NCI-H524 treated with DMSO at 0.1 percent for 48 hours (cell line): ENCODE data around the gene CDCA8.
"Not testable (repeated sequence)": the region's sequence is repeated elsewhere in the genome, so short reads cannot be mapped to it uniquely, and the experiment has no call there.

Experiments used
- DNase-seq: peaks from one replicate; lab custom pipeline; 2025; lab: John Stamatoyannopoulos, UW

CDCA8 gene

DNA sequence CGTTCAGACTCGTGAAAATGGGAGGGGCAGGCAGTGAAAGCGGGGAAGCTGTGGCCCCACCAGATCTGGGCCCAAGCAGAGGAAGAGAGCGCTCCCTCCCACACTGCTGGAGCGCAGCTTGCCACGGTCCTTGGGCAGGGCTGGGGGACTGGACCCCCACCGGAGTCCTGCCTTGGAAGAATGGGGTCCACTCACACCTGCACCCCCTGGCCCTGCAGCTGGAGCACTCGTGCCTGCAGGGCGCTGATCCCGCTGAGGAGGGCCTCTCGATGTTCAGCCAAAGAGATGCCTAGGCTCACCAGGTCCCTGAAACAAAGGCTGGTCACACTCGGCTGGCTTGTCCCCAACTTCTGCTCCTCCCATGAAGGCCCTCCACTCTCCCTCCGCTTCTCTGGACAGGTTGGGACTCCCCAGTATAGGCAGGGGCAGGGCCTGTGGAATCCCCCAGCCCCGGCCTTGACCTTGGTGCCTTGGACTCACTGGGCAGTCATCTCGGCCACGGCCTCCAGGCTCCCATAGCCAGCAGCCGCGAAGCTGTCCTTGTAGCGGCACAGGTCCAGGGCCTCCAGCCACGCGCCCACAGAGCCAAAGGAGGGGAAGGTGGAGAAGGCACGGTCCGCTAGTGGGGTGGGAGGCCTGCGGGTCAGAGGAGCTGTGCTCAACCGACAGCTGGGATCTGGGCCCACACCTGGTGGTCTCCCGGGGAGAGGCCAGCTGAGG lies 26.0 kb downstream of the CDCA8 start:
- DNase-seq, result no peak

DNA sequence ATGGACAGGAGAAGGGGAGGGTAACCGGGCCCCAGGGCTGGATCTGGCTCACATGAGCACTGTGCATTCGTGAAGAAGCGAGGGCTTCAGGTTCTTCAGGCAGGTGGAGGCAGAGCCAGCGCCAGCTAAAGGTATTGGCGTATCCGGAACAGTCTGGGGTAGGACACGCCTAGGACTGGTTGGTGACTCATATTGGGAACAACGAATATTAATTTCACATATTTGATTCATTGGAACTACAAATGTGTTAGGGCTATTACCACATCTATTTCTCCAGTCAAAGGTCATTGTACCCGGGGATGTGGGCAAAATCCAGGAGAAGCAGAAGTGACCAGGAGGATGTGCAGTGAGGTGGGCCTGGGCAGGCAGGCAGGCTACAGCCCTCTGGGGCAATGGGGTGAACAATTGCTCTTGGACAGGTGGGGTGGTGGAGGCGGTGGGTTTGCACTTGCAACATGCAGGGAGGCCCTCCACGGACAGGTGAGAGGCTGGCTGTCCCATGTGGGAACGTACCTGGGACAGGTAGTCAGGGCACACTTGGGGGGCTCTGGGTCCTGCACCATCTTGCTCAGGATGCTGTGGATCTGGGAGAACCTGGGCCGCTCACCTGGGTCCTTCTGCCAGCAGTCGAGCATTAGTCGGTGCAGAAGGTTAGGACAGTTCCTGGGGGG lies 26.7 kb downstream of the CDCA8 start:
- DNase-seq, result no peak

DNA sequence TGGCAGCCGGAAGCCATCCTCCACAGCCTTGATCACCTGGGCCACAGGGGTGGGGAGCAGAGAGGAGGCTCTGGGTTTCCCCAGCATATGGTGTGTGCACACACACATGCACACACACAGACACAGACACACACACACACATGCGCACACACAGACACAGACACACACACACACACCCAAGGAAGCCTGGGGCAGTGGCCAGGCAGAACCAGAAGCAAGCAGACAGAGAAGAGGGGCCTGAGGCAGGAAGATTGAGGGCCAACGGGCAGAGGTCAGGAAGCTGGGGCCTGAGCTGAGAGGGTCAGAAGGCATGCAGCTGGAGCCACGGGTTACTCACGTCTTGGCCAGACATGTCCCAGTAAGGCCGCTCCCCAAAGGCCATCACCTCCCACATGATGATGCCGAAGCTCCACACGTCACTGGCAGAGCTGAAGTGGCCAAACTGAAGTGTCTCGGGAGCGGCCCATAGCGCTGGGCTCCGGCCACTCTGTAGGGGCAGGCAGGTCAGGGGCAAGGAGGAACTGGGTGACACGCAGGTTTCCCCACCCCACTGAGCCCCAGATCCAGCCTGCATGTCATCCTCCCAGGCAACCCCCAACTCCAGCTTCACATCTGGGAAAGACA lies 27.4 kb downstream of the CDCA8 start:
- no peak for DNase-seq

DNA sequence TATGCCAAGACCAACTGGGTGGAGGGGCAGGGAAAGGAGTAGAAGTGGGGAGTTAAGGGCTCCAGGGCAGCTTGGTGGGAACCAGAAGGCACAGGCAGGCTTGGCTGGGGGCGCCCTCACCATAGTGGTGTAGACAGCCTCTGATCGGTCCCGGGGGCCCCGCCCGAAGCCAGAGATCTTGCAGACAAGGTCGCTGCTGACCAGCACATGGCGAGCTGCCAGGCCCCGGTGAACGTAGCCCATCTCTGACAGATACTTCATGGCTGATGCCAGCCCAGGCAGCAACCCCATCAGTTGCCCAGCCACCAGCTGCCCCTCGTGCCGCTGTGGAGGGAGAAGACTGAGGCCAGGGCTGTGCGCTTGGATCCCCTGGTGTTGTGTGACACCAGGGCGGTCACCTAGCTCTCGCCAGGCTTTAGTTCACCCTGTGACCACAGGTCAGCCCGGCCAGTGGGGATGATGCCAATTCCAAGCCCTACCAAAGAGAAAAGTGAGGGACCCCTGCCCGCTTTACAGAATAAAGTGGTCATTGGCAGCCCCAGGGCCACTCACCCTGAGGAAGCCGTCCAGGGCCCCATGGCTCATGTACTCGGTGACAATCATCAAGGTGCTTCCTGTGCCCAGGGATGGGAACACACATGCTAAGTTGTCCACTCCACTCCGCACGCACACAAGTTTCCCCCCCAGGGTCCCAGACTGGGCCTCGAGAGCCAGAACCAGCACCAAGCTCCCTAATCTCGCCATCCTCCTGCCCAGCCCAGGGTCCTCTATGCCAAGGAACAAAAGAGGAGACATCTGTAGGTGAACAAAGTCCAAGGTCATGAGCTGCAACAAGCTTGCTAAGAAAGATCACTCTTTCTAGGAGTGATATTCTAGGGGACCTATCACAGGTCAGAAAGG lies 28.2 kb downstream of the CDCA8 start:
- DNase-seq, result no peak

DNA sequence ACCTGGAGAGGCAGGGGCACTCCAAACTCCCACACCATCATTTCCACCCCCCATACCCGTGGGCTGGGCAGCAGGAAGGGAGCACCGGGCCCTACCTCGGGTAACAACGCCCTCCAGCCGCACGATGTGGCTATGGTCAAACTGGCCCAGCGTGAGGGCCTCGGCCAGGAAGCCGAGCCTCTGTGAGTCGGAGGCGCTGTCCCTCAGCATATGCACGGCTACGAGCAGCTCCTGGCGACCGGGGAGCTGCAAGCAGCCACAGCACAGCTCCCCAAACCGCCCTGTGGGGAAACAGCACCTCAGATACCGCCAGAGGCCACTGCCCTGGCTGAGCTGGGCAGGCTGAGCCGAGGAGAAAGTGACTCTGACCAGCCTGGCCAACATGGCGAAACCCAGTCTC lies 29.2 kb downstream of the CDCA8 start:
- DNase-seq, result no peak

DNA sequence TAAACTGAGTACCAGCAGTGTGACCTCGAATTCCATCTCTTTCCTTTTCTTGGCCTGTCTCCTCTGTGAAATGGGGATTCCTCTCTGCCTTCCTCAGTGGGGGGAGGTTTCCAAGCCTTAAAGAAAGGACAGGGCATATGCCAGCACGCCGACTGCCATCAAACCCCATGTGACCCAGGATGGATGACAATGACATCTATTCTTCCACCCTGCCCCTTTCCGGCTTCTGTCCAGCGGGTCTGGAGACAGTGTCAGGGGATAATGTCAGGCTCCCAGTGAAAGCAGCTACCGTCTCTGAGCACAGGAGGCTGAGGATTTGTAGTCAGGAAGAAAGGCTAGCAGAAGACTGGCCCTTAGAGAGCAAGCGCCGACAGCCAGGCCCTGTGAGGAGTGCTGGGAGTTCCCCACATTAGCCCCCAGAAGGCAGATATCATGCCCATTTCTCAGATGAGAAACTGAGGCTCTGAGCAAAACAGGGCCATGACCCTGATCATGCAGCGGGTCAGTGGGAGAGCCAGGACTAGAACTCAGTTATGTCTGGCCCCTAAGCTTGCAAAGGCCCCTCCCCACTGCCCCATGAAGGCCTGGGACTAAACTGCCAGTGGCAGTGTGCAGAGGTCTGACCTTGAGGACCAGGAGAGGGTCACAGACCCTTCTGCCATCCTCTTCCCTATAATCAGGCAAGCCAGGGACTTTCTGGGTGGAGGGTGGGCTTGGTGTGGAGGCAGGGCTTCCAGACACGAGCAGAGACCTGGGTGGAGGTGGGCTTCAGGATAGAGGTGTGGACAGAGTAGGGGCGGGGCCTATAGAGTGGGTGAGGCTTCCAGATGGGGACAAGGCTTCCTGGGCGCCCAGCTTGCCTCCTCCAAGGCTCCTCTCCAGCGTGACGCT lies 30.1 kb downstream of the CDCA8 start:
- DNase-seq, result no peak

DNA sequence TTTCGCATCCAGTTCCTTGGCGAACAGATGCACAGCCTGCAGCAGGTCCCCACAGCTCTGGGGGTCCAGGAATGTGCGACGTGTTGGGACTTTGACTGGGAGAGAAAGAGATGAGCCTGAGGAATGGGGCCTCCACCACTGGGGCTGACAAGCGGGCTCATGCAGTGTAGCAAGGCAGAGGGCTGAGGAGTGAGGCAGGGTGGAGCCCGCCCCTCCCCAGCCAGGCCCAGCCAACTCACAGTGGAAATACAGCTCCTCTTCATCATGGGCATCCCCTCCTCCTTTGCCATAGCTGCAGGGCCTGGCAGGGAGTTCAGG lies 30.7 kb downstream of the CDCA8 start:
- DNase-seq, result no peak

DNA sequence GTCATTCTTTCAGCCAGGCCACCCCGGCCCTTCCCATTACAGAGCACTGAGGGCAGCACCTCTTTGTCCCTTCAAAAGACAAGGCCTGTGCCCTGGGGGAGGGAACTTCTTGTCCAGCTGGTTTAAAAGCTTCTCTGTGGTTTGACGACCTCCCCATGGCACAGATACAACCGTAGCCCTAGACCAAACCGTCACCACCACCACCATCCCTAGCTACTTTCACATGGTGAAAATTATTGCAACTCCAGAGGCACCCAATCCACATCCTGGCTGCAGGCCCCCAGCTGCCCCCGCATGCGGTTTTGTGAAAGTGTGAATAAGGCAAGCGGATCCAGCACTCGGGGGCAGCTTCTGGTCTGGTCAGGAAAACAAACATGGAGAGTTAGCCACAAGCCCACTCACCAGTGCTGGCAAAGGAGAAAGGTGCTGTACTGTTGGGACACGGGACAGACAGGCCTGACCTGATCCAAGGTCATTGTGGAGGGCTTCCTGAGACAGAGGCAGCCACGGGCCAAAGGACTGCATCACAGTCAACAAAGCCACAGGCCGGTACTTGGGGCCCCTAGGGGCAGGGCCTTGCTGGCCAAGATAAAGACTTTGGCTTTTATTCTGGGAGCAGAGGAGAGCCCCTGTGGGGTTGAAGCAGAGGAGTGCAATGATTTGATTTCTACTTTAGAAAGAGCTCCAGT lies 31.2 kb downstream of the CDCA8 start:
- DNase-seq, result no peak

DNA sequence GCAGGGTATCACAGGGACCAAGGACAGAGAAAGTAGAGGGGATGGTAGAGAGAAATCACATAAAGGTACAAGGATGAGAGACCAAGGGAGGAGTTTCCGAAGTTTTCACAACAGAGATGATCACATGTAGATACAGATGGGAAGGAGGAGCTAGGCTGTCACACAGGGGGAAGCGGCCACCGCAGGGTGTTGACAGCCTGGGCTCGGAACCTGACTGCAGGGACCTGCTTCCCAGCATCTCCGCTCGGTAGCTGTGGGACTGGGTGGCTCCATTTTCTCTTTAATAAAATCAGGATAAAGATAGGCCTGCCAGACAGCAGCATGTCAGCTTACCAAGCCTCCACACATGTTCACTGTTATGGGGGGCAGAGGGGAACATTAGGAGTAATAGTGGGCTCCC lies 32.3 kb downstream of the CDCA8 start:
- DNase-seq, result no peak

DNA sequence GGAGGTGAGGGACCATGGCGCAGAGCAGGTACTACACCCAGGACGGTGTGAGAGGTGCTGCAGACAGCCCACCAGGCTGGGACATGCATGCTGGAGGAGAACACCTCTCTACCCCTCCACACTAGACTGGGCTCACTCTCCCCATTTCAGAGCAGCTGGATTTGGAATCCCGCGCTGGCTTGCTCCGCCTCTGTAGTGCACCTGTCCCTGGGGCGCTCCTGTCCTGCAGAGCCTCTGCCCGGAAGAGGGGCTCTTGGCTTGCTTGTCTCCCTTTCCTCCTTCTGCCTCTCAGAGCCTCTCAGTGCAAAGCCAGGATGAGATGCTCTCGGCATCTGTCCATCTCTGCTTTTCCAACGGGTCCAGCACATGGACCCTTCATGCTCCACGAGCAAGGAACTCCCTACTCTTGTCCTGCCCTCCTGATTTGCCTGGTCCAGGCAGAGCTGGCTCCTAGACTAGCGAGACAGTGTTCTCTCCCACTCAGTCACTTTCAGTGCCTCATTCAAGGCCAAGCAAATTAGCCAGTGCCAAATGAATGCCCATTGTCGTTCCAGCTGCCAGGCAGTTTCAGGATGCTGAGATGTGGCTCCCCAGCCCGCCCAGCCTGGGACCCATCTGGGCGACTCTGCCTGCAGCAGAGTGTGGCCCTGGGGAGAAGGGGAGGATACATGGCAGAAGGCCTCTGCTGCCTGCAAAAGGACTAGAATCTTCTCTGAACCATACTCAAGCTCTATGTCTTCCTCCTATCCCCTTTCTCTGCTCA lies 33.7 kb downstream of the CDCA8 start:
- DNase-seq, result no peak

DNA sequence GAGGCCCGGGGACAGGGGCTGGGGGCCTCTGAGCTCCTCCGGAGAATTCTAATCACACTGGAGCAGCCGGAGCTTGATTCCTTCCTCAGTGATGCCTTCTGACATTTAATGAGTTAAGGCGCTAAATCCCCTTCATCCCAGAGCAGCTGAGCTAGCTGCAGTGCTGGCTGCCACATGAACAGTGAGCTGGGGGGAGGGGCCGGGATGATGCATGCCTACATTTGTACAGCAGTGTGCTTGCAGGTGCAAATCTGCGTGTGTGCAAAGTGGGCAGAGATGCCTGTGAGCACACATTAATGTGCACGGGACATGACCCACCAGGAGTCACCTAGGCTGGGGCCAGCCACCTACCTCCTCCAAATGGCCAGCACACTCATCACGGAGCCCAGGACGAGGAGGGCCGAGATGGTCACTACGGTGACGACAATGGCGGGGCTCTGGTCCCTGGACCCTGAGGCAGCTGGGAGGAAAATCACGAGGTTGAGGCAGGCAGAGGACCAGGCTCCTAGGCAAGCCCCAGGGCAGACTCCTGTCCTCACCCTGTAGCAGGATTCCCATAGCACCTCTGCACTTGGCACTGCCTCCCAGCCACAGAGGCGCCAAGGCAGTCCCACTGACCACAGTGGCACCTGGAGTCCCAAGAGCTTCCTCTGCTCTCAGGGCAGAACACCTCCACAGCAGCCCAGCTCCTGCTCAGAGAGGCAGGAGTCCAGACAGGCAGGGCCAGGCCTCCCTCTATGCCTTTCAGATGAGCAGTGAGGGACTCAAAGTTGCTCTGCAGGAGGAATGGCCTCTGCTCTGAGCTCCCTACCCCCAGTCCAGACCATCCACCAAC lies 34.7 kb downstream of the CDCA8 start:
- peak; percentile 11 for DNase-seq

DNA sequence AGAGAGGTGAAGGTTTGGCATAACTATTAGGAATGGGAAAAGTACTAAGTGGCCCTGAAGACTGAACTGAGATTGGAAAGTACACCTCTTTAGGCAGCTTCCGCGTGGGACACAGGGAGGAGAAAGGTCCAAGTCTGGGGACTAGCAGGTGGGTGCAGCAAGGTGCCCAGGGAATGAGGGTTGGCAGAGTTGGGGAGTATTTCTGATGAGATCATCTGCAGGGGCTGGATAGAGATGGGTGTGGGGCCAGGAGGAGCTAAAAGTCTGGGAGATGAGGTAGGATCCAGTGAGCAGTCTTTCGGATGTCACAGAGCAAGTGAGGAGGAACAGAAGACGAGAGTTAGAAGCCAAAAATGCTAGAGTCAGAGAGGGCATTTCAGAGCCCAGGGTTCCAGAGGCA lies 36.1 kb downstream of the CDCA8 start:
- no peak for DNase-seq

DNA sequence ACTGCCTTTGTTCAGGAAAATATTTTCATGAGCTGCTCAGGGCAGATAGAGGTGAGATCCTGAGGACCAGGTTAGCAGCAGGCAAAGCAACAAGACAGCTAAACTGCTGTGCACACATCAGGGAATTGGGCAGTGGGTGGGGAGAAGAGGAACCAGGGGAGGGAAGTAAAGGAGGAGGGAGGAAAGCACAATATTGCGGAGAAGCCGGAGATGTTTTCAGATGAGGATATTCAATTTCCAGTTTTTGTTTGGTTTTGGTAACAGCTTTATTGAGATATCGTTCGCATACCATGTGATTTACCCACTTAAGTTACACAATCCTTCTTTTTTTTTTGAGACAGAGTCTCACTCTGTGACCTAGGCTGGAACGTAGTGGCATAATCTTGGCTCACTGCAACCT lies 38.1 kb downstream of the CDCA8 start:
- peak; percentile 11 for DNase-seq

DNA sequence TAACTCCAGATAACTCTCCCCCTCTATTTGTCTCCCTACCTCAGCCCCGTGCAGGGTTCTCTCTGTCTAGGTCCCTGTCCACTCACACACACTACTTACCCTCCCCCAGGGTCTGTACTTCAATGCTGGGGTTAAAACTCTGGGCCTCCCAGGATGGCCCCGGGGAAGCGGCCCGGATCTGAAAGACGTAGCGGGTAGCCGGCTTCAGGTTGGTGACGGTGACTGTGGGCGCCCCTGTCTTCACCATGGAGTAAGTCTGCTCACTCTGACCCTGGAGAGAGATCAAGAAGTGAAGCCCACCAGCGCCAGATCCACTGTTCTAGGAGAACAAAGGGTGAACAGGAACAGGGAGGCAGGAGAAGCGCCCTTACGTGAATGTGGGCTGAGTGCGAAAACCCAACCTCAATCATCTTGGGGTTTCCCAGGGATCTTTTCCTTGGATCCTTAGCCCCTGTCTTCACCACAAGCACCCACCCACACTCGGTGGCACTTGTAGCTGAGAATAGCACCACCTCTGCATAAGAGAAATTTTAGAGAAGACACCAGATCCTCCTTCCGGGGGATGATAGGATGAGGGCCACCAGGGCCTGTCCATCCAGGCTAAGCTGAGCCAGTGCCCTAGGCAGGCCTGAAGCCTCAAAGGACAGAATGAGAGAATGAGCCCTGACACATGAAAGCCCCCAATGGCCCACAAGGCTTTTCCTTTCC lies 39.1 kb downstream of the CDCA8 start:
- no peak for DNase-seq

DNA sequence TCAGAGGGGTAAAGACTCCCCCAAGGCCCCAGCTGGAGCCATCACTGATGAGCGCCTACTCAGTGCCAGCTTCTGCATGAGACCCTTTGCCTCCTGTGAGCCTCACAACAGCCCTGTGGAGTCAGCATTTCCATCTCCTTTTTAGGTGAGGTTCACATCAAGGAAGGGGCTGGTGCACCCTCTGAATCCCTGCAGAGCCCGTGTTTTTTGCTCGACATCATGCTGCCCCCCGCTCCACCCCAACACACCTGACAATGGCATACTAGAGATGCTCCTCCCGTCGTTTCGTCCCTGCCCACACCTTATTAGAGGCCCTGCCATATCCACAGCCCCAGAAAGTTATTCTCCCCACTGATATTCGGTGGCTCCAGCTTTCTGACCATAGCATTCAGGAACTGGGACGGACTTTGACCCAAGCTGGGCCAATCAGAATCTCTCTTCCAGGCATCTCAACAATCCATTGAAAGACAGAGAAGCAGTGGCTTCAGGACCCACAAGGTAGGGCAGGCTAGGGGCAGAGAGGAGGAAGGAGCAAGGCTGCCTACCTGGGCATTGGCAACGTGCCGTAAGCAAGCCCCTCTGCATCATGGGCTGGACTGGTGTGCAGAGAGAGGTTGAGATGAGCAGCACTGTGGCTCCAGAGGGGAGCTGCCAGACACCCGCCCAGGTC lies 39.9 kb downstream of the CDCA8 start:
- no peak for DNase-seq

DNA sequence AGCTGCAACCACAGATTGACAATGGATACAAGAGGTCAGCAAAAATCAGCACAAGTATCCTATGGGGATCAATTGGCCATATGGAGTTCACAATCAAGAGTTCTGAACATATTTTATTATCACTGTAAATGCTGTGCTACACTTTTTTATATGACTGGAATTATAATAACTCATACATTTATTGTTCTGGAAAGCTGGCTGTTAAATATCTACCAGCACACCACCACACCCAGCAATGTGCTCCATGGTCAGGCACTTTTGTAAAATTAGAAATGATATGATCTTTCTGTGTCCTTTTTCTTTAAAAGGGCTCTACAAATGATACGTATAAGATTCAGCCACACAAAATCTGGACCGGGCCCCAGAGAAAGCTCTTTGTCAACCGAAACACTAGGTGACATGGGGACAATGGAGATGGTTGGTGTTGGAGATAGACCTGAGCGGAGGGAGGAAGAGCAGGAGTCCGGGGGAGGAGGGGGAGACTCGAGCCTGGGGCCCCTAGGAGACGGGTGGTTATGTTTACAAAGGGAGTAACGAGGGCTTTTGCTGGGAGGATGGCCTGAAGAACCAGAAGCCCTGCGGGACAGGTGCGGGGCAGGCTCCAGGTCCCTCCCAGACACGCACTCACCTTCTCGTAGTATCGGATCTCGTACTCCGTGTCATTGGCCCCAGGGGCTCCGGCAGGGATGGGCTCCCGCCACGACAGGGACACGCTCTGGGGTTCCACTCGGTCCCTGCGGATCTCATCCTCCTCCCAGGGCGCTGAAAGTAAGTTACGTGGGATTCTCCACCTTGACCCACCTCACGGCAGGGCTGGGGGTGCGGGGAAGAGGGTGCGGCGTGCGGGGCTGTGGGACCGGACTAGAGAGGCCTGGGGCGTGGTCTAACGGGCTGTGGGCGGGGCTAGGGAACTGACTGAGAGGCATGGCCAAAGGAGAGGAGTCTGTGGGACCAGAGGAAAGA lies 42.6 kb downstream of the CDCA8 start:
- no peak for DNase-seq

DNA sequence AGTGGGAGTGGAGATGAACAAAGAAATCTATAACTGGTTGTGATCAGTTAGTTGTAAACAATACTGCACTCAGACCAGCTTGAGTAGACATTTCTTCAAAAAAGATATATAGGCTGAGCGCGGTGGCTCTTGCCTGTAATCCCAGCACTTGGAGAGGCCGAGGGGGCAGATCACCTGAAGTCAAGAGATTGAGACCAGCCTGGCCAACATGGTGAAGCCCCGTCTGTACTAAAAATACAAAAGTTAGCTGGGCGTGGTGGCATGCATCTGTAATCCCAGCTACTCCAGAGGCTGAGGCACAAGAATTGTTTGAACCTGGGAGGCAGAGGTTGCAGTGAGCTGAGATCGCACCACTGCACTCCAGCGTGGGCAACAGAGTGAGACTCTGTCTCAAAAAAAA lies 45.7 kb downstream of the CDCA8 start:
- not testable (repeated sequence) for DNase-seq
